ENCODE results near the gene EMILIN1. TPM values are rescaled to one million over a fixed set of nuclear protein-coding genes. Genes with fewer than 3 reads are reported as not detected.

EMILIN1 gene
- total and polyA plus RNA-seq, 2 donors (not counting 1 experiment from before 2014, with no cell fraction given): 0.24 to 0.52 TPM

DNA sequence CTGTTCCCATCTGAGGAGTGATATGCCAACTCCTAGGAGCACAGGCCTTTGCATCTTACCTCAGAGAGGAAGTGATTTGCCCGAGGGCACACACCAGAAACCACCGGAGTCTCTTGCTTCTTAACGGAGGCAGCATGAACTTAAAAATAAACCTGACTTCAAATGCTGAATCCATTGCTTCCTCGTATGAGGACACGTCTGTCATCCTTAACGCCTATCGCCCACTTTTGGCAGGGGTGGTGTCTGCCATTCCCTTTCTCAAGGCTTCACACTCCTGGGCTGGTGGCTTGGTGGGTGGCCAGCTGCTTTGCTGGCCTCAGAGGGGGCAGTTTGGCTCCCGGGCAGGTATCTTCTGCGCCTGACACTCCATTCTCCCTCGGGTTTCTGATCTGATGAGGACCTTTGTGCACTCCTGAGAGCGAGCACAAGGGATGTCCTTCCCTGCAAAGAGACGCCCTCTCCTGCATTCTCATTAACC, 57.1 kb downstream of the EMILIN1 start:
- ChIA-PET CTCF (interaction anchor here (0.7 to 2.8 kb wide), 4 partner anchors 11 to 173 kb away, joined by 3 to 19 read pairs (median 8); partner anchors contain the start of gene ABHD1), POLR2A (interaction anchor here (0.6 to 2.2 kb wide), 3 partner anchors 77 to 184 kb away, joined by 3 to 7 read pairs (median 4); partner anchors contain the start of genes ATRAID and SLC5A6)

More for the DNA sequence above, 57.1 kb downstream of the EMILIN1 start:
- peak; percentile 31 for DNase-seq
- peak overlapping the region in 1 of 2 donors; percentile 39 for H3K27ac ChIP-seq (ENCODE audit: low read length in 2 of 2)
- peaks cover 17 to 25% of the 10 kb centered on the region in 2 donors for H3K4me1 ChIP-seq (ENCODE audit: control insufficient read depth in 2 of 2, insufficient read depth in 2 of 2, low read length in 2 of 2)
- H3K27me3 ChIP-seq (replicated peaks in 1 of 4; ENCODE audit: control extremely low read depth in 1 of 4, control insufficient read depth in 3 of 4, insufficient read depth in 4 of 4, low read length in 3 of 4): no peaks in the 10 kb centered on the region
- peaks cover 12% of the 10 kb centered on the region for H3K79me2 ChIP-seq (ENCODE audit: control insufficient read depth, insufficient read depth, low read length)
- TF ChIP-seq, protein P1, sequence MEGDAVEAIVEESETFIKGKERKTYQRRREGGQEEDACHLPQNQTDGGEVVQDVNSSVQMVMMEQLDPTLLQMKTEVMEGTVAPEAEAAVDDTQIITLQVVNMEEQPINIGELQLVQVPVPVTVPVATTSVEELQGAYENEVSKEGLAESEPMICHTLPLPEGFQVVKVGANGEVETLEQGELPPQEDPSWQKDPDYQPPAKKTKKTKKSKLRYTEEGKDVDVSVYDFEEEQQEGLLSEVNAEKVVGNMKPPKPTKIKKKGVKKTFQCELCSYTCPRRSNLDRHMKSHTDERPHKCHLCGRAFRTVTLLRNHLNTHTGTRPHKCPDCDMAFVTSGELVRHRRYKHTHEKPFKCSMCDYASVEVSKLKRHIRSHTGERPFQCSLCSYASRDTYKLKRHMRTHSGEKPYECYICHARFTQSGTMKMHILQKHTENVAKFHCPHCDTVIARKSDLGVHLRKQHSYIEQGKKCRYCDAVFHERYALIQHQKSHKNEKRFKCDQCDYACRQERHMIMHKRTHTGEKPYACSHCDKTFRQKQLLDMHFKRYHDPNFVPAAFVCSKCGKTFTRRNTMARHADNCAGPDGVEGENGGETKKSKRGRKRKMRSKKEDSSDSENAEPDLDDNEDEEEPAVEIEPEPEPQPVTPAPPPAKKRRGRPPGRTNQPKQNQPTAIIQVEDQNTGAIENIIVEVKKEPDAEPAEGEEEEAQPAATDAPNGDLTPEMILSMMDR (IDR thresholded peaks at IDR 0.05): no peak
- no peak for TF ChIP-seq EZH2 (IDR thresholded peaks at IDR 0.05; ENCODE audit: borderline replicate concordance, insufficient read depth, low read depth, low read length, poor library complexity, severe bottlenecking)
- H3K9ac ChIP-seq (ENCODE audit: low read length): no peak overlapping the region
- H3K27ac Mint-ChIP-seq: peak overlapping the region; percentile 97
- H4K20me1 ChIP-seq (ENCODE audit: control insufficient read depth, insufficient read depth, low read length, poor library complexity, severe bottlenecking): peaks cover 5% of the 10 kb centered on the region
- peak overlapping the region; percentile 96 for H3K4me3 Mint-ChIP-seq
- H3K36me3 ChIP-seq (replicated peaks in 1 of 2; ENCODE audit: control extremely low read depth in 1 of 2, control insufficient read depth in 1 of 2, extremely low read depth in 1 of 2, insufficient read depth in 2 of 2, low read length in 1 of 2): peaks cover 0 to 21% of the 10 kb centered on the region in 2 experiments
- no peaks in the 10 kb centered on the region for H3K9me3 Mint-ChIP-seq (ENCODE audit: insufficient read depth)
- H3K27me3 Mint-ChIP-seq: no peaks in the 10 kb centered on the region
- intact Hi-C loops (cut with micrococcal nuclease): no loop called here
- no peak overlapping the region for H3K4me3 ChIP-seq (ENCODE audit: control extremely low read depth in 1 of 5, extremely low read depth in 1 of 5, insufficient read depth in 1 of 5, low read depth in 2 of 5, low read length in 4 of 5)
- peaks cover 23% of the 10 kb centered on the region for H3K4me1 Mint-ChIP-seq
- 60% methylated on average over 11 of the region's 12 CpGs for WGBS (ENCODE audit: insufficient coverage)
- ATAC-seq (ENCODE audit: low read depth): no peak
- H3K4me2 ChIP-seq (replicated peaks; ENCODE audit: low read depth, low read length, poor library complexity, severe bottlenecking): peak overlapping the region; percentile 93
- H2AFZ ChIP-seq (ENCODE audit: insufficient read depth, low read depth, low read length, poor library complexity, severe bottlenecking): peak overlapping the region; percentile 92
- H3K9me3 ChIP-seq (ENCODE audit: control extremely low read depth in 1 of 3, control insufficient read depth in 2 of 3, insufficient read depth in 1 of 3, low read length in 2 of 3): no peaks in the 10 kb centered on the region

Other genes with a start within 250 kb of the EMILIN1 start
- gene DPYSL5, start 230.5 kb upstream of the EMILIN1 start, total RNA-seq: not detected in 2 replicates
- not detected in 2 replicates for gene DPYSL5, start 230.5 kb upstream of the EMILIN1 start, polyA plus RNA-seq
- 5.4 and 7.1 TPM in 2 replicates for gene MAPRE3, start 108.0 kb upstream of the EMILIN1 start, total RNA-seq
- 6.7 and 9.8 TPM in 2 replicates for gene MAPRE3, start 108.0 kb upstream of the EMILIN1 start, polyA plus RNA-seq
- gene TMEM214, start 45.6 kb upstream of the EMILIN1 start, total RNA-seq: 91.1 and 97.0 TPM in 2 replicates
- 68.6 and 80.1 TPM in 2 replicates for gene TMEM214, start 45.6 kb upstream of the EMILIN1 start, polyA plus RNA-seq
- 17.5 and 18.7 TPM in 2 replicates for gene AGBL5, start 26.9 kb upstream of the EMILIN1 start, total RNA-seq
- 9.4 and 10.0 TPM in 2 replicates for gene AGBL5, start 26.9 kb upstream of the EMILIN1 start, polyA plus RNA-seq
- 195 and 199 TPM in 2 replicates for gene OST4, start 7.0 kb upstream of the EMILIN1 start, total RNA-seq
- gene OST4, start 7.0 kb upstream of the EMILIN1 start, polyA plus RNA-seq: 186 and 257 TPM in 2 replicates
- gene KHK, start 8.2 kb downstream of the EMILIN1 start, total RNA-seq: 4.0 and 5.5 TPM in 2 replicates
- gene KHK, start 8.2 kb downstream of the EMILIN1 start, polyA plus RNA-seq: 3.3 and 3.8 TPM in 2 replicates
- not detected in 2 replicates for gene CGREF1, start 40.5 kb downstream of the EMILIN1 start, total RNA-seq
- not detected in 2 replicates for gene CGREF1, start 40.5 kb downstream of the EMILIN1 start, polyA plus RNA-seq
- gene ABHD1, start 45.2 kb downstream of the EMILIN1 start, total RNA-seq: 0.73 and 1.5 TPM in 2 replicates
- gene ABHD1, start 45.2 kb downstream of the EMILIN1 start, polyA plus RNA-seq: 0.92 and 2.7 TPM in 2 replicates
- gene PREB, start 56.0 kb downstream of the EMILIN1 start, total RNA-seq: 44.6 and 46.0 TPM in 2 replicates
- gene PREB, start 56.0 kb downstream of the EMILIN1 start, polyA plus RNA-seq: 63.9 and 88.9 TPM in 2 replicates
- gene PRR30, start 60.8 kb downstream of the EMILIN1 start, total RNA-seq: not detected in 2 replicates
- gene PRR30, start 60.8 kb downstream of the EMILIN1 start, polyA plus RNA-seq: not detected in 2 replicates
- gene TCF23, start 70.4 kb downstream of the EMILIN1 start, total RNA-seq: 0.10 TPM in 1 of 2 replicates, not detected in the other
- gene TCF23, start 70.4 kb downstream of the EMILIN1 start, polyA plus RNA-seq: not detected in 2 replicates
- 88.8 and 89.9 TPM in 2 replicates for gene ATRAID, start 133.4 kb downstream of the EMILIN1 start, total RNA-seq
- gene ATRAID, start 133.4 kb downstream of the EMILIN1 start, polyA plus RNA-seq: 106 and 117 TPM in 2 replicates
- 46.1 and 50.8 TPM in 2 replicates for gene SLC5A6, start 133.7 kb downstream of the EMILIN1 start, total RNA-seq
- 52.6 and 82.3 TPM in 2 replicates for gene SLC5A6, start 133.7 kb downstream of the EMILIN1 start, polyA plus RNA-seq
- gene CAD, start 138.8 kb downstream of the EMILIN1 start, total RNA-seq: 35.6 and 36.0 TPM in 2 replicates
- gene CAD, start 138.8 kb downstream of the EMILIN1 start, polyA plus RNA-seq: 29.0 and 48.5 TPM in 2 replicates
- gene SLC30A3, start 184.4 kb downstream of the EMILIN1 start, total RNA-seq: not detected in 2 replicates
- gene SLC30A3, start 184.4 kb downstream of the EMILIN1 start, polyA plus RNA-seq: 0.07 and 0.09 TPM in 2 replicates
- 0.39 TPM in 1 of 2 replicates, not detected in the other for gene DNAJC5G, start 196.8 kb downstream of the EMILIN1 start, total RNA-seq
- not detected in 2 replicates for gene DNAJC5G, start 196.8 kb downstream of the EMILIN1 start, polyA plus RNA-seq
- not detected in 2 replicates for gene TRIM54, start 203.8 kb downstream of the EMILIN1 start, total RNA-seq
- gene TRIM54, start 203.8 kb downstream of the EMILIN1 start, polyA plus RNA-seq: not detected in 2 replicates
- gene UCN, start 229.8 kb downstream of the EMILIN1 start, total RNA-seq: 2.7 and 3.6 TPM in 2 replicates
- gene UCN, start 229.8 kb downstream of the EMILIN1 start, polyA plus RNA-seq: 4.3 and 4.5 TPM in 2 replicates
- gene MPV17, start 244.5 kb downstream of the EMILIN1 start, total RNA-seq: 103 and 111 TPM in 2 replicates
- gene MPV17, start 244.5 kb downstream of the EMILIN1 start, polyA plus RNA-seq: 137 and 148 TPM in 2 replicates